ENCODE results near the gene DCAF5. TPM values are rescaled to one million over a fixed set of nuclear protein-coding genes. Genes with fewer than 3 reads are reported as not detected.

The DCAF5 gene
- total and polyA plus RNA-seq, 2 of the 13 experiments (the other 11 are each of a cell fraction or from before 2014, with no cell fraction given) = 13.4 to 31.6 TPM

DNA sequence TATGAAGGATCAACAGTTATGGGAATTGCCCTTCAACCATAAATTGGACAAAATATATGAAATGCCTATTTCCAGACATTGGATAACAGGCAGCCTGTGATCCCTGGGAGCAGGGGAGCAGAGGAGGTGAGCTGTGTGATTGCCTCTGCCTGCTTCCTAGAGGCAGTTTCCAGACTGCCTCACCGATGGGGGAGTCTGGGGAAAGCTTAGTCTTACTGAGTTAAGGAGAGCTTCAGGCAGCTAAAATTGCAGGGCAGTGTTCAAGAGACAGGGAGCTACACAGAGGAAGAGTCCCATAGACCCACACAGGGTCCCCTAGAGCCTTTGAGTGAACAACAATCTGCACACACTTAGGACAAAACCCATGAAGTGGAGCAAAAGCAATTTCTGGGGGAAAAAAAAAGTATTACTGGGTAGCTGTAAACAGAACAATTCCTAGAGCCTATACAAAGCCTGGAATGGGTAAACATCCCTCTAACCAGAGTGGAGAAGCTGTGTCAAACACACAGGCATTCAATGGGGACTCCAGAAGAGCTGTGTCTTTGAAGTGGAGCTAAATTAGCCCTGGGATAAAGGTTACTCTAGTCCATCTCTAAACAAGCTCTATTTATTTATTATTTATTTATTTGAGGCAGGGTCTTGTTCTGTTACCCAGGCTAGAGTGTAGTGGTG, 125.5 kb downstream of the DCAF5 start:
- intact Hi-C loops (cut with micrococcal nuclease; ENCODE audit: unreplicated experiment) = no loop called here
- Histone ChIP-seq H3K9me3 (ENCODE audit: low read length) (no peaks in the 10 kb centered on the region), H3K36me3 (replicated peaks in 1 of 2; ENCODE audit: control insufficient read depth in 1 of 2, insufficient read depth in 2 of 2, low read length in 2 of 2) (no peaks in the 10 kb centered on the region), H3K4me1 (ENCODE audit: insufficient read depth, low read length) (no peaks in the 10 kb centered on the region), H3K4me3 (replicated peaks in 1 of 3; ENCODE audit: insufficient read depth in 1 of 3, low read depth in 2 of 3, low read length in 3 of 3) (no peak overlapping the region), H3K27ac (ENCODE audit: extremely low read length, insufficient read depth, low read length) (no peak overlapping the region), H3K4me2 (ENCODE audit: low read depth, low read length) (no peak overlapping the region), H4K20me1 (ENCODE audit: insufficient read depth, low read length) (no peaks in the 10 kb centered on the region), H3K9ac (ENCODE audit: insufficient read depth, low read depth, low read length) (no peak overlapping the region), H3K79me2 (ENCODE audit: insufficient read depth, low read length) (no peaks in the 10 kb centered on the region), H3K27me3 (ENCODE audit: control insufficient read depth in 1 of 2, insufficient read depth in 2 of 2, low read length in 2 of 2) (peaks cover 0 to 4% of the 10 kb centered on the region in 2 experiments; a peak in 1 of 5 replicates), H2AFZ (ENCODE audit: low read length) (no peak overlapping the region)
- DNase-seq (ENCODE audit: low spot score) (no peak), FAIRE-seq (no peak), ATAC-seq (peak; percentile 51)
- CTCF ChIA-PET (ENCODE audit: low intra/inter-chr PET ratio, low total read pairs) = no interaction called here
- TF ChIP-seq ZNF674 (CRISPR knock-in tag; IDR thresholded peaks at IDR 0.05; ENCODE audit: low read depth) (no peak), ZNF335 (CRISPR knock-in tag; IDR thresholded peaks at IDR 0.05) (no peak), FOXA1 (IDR thresholded peaks at IDR 0.05) (no peak), FOXA1 (CRISPR knock-in tag; IDR thresholded peaks at IDR 0.05) (no peak), TBP (CRISPR knock-in tag; IDR thresholded peaks at IDR 0.05) (no peak), ZNF543 (CRISPR knock-in tag; IDR thresholded peaks at IDR 0.05) (no peak), EP300 (IDR thresholded peaks at IDR 0.05; ENCODE audit: low read depth in 2 of 2, low read length in 2 of 2) (no peak), EP300 (CRISPR knock-in tag; IDR thresholded peaks at IDR 0.05; ENCODE audit: borderline replicate concordance) (no peak), ZSCAN30 (CRISPR knock-in tag; IDR thresholded peaks at IDR 0.05) (no peak), SP5 (CRISPR knock-in tag; IDR thresholded peaks at IDR 0.05; ENCODE audit: borderline replicate concordance, low read depth) (no peak), PLRG1 (conservative IDR thresholded peaks at IDR 0.05) (no peak), NONO (IDR thresholded peaks at IDR 0.05) (no peak), NONO (CRISPR knock-in tag; conservative IDR thresholded peaks at IDR 0.05) (no peak), KLF9 (CRISPR knock-in tag; IDR thresholded peaks at IDR 0.05; ENCODE audit: low read depth) (no peak), ELF4 (CRISPR knock-in tag; IDR thresholded peaks at IDR 0.05; ENCODE audit: borderline replicate concordance) (no peak), NR2F2 (IDR thresholded peaks at IDR 0.05; ENCODE audit: borderline replicate concordance, low read depth) (no peak)
- TF ChIP-seq, protein P1, sequence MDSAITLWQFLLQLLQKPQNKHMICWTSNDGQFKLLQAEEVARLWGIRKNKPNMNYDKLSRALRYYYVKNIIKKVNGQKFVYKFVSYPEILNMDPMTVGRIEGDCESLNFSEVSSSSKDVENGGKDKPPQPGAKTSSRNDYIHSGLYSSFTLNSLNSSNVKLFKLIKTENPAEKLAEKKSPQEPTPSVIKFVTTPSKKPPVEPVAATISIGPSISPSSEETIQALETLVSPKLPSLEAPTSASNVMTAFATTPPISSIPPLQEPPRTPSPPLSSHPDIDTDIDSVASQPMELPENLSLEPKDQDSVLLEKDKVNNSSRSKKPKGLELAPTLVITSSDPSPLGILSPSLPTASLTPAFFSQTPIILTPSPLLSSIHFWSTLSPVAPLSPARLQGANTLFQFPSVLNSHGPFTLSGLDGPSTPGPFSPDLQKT (CRISPR knock-in tag; IDR thresholded peaks at IDR 0.05; ENCODE audit: borderline replicate concordance) = no peak
- TF ChIP-seq, protein P2, sequence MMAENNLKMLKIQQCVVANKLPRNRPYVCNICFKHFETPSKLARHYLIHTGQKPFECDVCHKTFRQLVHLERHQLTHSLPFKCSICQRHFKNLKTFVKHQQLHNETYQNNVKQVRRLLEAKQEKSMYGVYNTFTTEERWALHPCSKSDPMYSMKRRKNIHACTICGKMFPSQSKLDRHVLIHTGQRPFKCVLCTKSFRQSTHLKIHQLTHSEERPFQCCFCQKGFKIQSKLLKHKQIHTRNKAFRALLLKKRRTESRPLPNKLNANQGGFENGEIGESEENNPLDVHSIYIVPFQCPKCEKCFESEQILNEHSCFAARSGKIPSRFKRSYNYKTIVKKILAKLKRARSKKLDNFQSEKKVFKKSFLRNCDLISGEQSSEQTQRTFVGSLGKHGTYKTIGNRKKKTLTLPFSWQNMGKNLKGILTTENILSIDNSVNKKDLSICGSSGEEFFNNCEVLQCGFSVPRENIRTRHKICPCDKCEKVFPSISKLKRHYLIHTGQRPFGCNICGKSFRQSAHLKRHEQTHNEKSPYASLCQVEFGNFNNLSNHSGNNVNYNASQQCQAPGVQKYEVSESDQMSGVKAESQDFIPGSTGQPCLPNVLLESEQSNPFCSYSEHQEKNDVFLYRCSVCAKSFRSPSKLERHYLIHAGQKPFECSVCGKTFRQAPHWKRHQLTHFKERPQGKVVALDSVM (CRISPR knock-in tag; IDR thresholded peaks at IDR 0.05) = no peak
- no TSS peak for BruUV-seq (replicated peaks)
- WGBS (ENCODE audit: low lambda C conversion rate) = 20% methylated on average over 1 of the region's 1 CpG
- POLR2A ChIA-PET = no interaction called here
- in situ Hi-C loops (cut with HindIII; ENCODE audit: extremely low pct_ligation_motif_present, low pct_unique_long_range_greater_than_20kb) = no loop called here

Data from HepG2 (cell line).